A673 (cell line): Measurements from ENCODE around the gene CTIF. TPM values are rescaled to one million over a fixed set of nuclear protein-coding genes. Genes with fewer than 3 reads are reported as not detected.

Source experiments
- BruUV-seq: library from RNA; stranded (reverse); fragments of 400-500 nt; replicated peaks from 2 replicates; lab custom pipeline; 2021; lab: Mats Ljungman, UMichigan
- CTCF ChIA-PET: fragments of 300-600 bp; sonication (Branson Sonifier 250); formaldehyde crosslinking; loops from one replicate; lab custom pipeline; 2022; ENCODE audit warnings: antibody characterized with exemption; lab: Charles Lee
- POLR2A ChIA-PET: fragments of 300-600 bp; sonication (Branson Sonifier 250); formaldehyde crosslinking; loops from one replicate; lab custom pipeline; 2022; ENCODE audit warnings: antibody characterized with exemption; ENCODE audit not compliant: low non-redundant PET; lab: Charles Lee
- DNase-seq: peaks from one replicate; pipeline ENCODE4 v3.0.0-alpha.2; 2015; ENCODE audit warnings: low spot score
- H3K27ac ChIP-seq: fragments of 200-600 bp; sonication (generic); 2 replicates; pipeline ENCODE4 v1.5.1; 2016; ENCODE audit warnings: mixed run types, low read depth, mild to moderate bottlenecking, mixed read lengths, antibody characterized with exemption, low read length; ENCODE audit not compliant: poor library complexity, severe bottlenecking
- H3K27me3 ChIP-seq: fragments of 200-600 bp; sonication (generic); replicated peaks from 2 replicates; pipeline ENCODE4 v1.6.1; 2017; ENCODE audit warnings: mixed run types, low read depth, mild to moderate bottlenecking, mixed read lengths, antibody characterized with exemption, low read length; ENCODE audit not compliant: insufficient read depth, poor library complexity
- H3K36me3 ChIP-seq: fragments of 200-600 bp; sonication (generic); 2 replicates; pipeline ENCODE4 v1.6.1; 2016; ENCODE audit warnings: mixed run types, mild to moderate bottlenecking, mixed read lengths, antibody characterized with exemption, low read length; ENCODE audit not compliant: insufficient read depth, poor library complexity, severe bottlenecking
- H3K4me1 ChIP-seq: fragments of 200-600 bp; sonication (generic); 2 replicates; pipeline ENCODE4 v1.6.1; 2017; ENCODE audit warnings: mixed run types, mild to moderate bottlenecking, mixed read lengths, antibody characterized with exemption, low read length; ENCODE audit not compliant: insufficient read depth, poor library complexity, severe bottlenecking
- H3K4me3 ChIP-seq: fragments of 200-600 bp; sonication (generic); 2 replicates; pipeline ENCODE4 v1.5.1; 2016; ENCODE audit warnings: low read depth, mixed run types, mild to moderate bottlenecking, mixed read lengths, low read length; ENCODE audit not compliant: poor library complexity, severe bottlenecking
- H3K9me3 ChIP-seq: fragments of 200-600 bp; sonication (generic); 2 replicates; pipeline ENCODE4 v1.6.1; 2016; ENCODE audit warnings: mixed run types, low read depth, mild to moderate bottlenecking, mixed read lengths, antibody characterized with exemption, low read length; ENCODE audit not compliant: poor library complexity, severe bottlenecking
- EZH2 ChIP-seq: fragments of 200-600 bp; sonication (generic); IDR thresholded peaks from 2 replicates; pipeline ENCODE4 v1.6.1; 2017; ENCODE audit warnings: borderline replicate concordance, low read depth, mild to moderate bottlenecking, mixed read lengths, antibody characterized with exemption, low read length; ENCODE audit not compliant: poor library complexity, severe bottlenecking
- intact Hi-C: fragments of 100-400 bp; cut with micrococcal nuclease; formaldehyde crosslinking; loops from one replicate; pipeline ENCODE4 v1.10.0; 2022; ENCODE audit not compliant: unreplicated experiment
- total RNA-seq: library from RNA; stranded (reverse); gene quantifications from 2 replicates; pipeline ENCODE4 v1.2.3, GENCODE V29; 2021
- TF ChIP-seq, protein P1 (sequence below): fragments of 300-800, 200-600 bp; sonication (generic); conservative IDR thresholded peaks from 2 replicates; pipeline ENCODE4 v1.5.1; 2017; ENCODE audit warnings: low read depth, mild to moderate bottlenecking, antibody characterized with exemption, low read length, moderate library complexity, mixed read lengths

Gene CTIF
- total RNA-seq, 1 experiment from 2014 or later = 23.5 TPM

GRCh38 chr18:48682768-48683167 is 143.9 kb downstream of the CTIF start:
- ChIA-PET POLR2A (no interaction called here), CTCF (no interaction called here)
- Histone ChIP-seq H3K4me3 (no peak overlapping the region), H3K27me3 (no peaks in the 10 kb centered on the region), H3K9me3 (no peaks in the 10 kb centered on the region), H3K36me3 (no peaks in the 10 kb centered on the region), H3K4me1 (no peaks in the 10 kb centered on the region), H3K27ac (no peak overlapping the region)
- no peak for DNase-seq
- intact Hi-C loops = no loop called here
- TF ChIP-seq EZH2 = no peak
- TF ChIP-seq, protein P1, sequence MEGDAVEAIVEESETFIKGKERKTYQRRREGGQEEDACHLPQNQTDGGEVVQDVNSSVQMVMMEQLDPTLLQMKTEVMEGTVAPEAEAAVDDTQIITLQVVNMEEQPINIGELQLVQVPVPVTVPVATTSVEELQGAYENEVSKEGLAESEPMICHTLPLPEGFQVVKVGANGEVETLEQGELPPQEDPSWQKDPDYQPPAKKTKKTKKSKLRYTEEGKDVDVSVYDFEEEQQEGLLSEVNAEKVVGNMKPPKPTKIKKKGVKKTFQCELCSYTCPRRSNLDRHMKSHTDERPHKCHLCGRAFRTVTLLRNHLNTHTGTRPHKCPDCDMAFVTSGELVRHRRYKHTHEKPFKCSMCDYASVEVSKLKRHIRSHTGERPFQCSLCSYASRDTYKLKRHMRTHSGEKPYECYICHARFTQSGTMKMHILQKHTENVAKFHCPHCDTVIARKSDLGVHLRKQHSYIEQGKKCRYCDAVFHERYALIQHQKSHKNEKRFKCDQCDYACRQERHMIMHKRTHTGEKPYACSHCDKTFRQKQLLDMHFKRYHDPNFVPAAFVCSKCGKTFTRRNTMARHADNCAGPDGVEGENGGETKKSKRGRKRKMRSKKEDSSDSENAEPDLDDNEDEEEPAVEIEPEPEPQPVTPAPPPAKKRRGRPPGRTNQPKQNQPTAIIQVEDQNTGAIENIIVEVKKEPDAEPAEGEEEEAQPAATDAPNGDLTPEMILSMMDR = no peak
- BruUV-seq = no TSS peak

GRCh38 chr18:48683197-48683596 is 144.4 kb downstream of the CTIF start:
- TF ChIP-seq, protein P1 = no peak
- no peak for TF ChIP-seq EZH2
- no peaks in the 10 kb centered on the region for H3K27me3 ChIP-seq
- no peak overlapping the region for H3K4me3 ChIP-seq
- ChIA-PET CTCF (no interaction called here), POLR2A (no interaction called here)
- no peaks in the 10 kb centered on the region for H3K36me3 ChIP-seq
- BruUV-seq = no TSS peak
- no peaks in the 10 kb centered on the region for H3K9me3 ChIP-seq
- DNase-seq = no peak
- no peaks in the 10 kb centered on the region for H3K4me1 ChIP-seq
- no peak overlapping the region for H3K27ac ChIP-seq
- intact Hi-C loops = no loop called here

DNA sequence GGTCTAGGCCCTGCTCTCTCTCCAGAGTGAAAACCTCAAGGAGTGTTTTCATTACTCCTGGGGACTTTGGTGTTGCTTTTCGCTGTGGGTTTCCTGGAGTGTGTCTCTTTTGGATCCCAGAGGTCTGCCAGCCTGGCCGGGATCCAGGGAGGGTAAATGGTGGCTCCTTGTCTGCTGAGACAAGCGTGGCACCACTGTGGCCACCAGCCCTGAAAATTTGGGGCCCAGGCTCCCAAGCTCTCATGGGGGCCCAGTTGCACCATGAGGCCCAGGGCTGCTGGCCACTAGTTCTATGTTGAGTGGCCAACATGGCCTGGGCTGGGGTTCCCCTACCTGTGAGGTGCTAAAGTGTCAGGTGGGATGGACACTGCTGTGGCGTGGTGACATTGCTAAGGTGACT is 144.8 kb downstream of the CTIF start:
- Histone ChIP-seq H3K4me1 (no peaks in the 10 kb centered on the region), H3K4me3 (no peak overlapping the region), H3K36me3 (no peaks in the 10 kb centered on the region), H3K9me3 (no peaks in the 10 kb centered on the region), H3K27ac (no peak overlapping the region), H3K27me3 (no peaks in the 10 kb centered on the region)
- ChIA-PET POLR2A (no interaction called here), CTCF (no interaction called here)
- intact Hi-C loops = no loop called here
- no peak for DNase-seq
- no TSS peak for BruUV-seq
- TF ChIP-seq, protein P1 = no peak
- TF ChIP-seq EZH2 = no peak
